Muscle layer of duodenum (tissue), 2 donors: ENCODE data around the gene RXRA.

Source experiments
- H3K27ac ChIP-seq: one replicate; pipeline ENCODE4 v1.7.0; 2013; ENCODE audit warnings: mild to moderate bottlenecking, low read length
- H3K27me3 ChIP-seq: one replicate; pipeline ENCODE4 v1.7.0; 2013; ENCODE audit warnings: low read depth, mild to moderate bottlenecking, control low read depth, low read length
- H3K36me3 ChIP-seq, 2 donors: one replicate each; pipeline ENCODE4 v1.7.0; 2013; ENCODE audit warnings: low read length in 2 of 2, control low read depth in 1 of 2, mild to moderate bottlenecking in 1 of 2; ENCODE audit not compliant: insufficient read depth in 2 of 2, control insufficient read depth in 1 of 2
- H3K4me1 ChIP-seq, 2 donors: one replicate each; pipeline ENCODE4 v1.7.0; 2013; ENCODE audit warnings: low read length in 2 of 2, mild to moderate bottlenecking in 2 of 2, control low read depth in 1 of 2, moderate library complexity in 1 of 2; ENCODE audit not compliant: insufficient read depth in 2 of 2, control insufficient read depth in 1 of 2
- H3K4me3 ChIP-seq, 2 donors: one replicate each; pipeline ENCODE4 v1.7.0; 2013; ENCODE audit warnings: low read length in 2 of 2, low read depth in 1 of 2, mild to moderate bottlenecking in 1 of 2
- H3K9me3 ChIP-seq, 2 donors: one replicate each; pipeline ENCODE4 v1.7.0; 2013; ENCODE audit warnings: low read length in 2 of 2, control low read depth in 1 of 2, mild to moderate bottlenecking in 1 of 2; ENCODE audit not compliant: control insufficient read depth in 1 of 2
- donor health status: healthy.

RXRA gene

GRCh38 chr9:134384811-134385479, 58.7 kb downstream of the RXRA start:
- no peak overlapping the region for H3K27ac ChIP-seq
- H3K4me3 ChIP-seq: no peak overlapping the region

DNA sequence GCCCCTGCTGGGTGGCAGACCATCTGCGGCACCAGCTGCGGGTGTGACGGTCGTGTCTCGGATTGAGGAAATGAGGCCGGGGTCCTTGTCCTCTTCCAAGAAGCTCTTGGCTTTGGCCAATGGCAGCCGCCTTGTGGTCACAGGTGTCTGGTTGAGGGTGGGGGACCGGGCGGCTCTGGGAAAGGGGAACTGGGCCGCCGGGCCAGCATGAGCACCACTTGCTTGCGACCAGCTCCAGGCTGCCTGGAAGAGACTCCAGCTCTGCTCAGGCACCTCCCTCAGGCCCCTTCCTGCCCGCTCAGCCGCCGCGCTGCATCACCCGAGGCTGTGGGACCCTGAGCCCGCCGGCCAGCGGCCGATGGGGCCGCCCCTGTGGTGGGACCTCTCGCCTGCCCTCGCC, 59.7 kb downstream of the RXRA start:
- Histone ChIP-seq H3K9me3 (no peaks in the 10 kb centered on the region), H3K27me3 (no peaks in the 10 kb centered on the region), H3K27ac (no peak overlapping the region)

More at GRCh38 chr9:134384811-134385479, 58.7 kb downstream of the RXRA start:
- Histone ChIP-seq H3K4me1 (peaks cover 7 to 88% of the 10 kb centered on the region in 2 donors), H3K36me3 (no peaks in the 10 kb centered on the region), H3K27me3 (no peaks in the 10 kb centered on the region), H3K9me3 (no peaks in the 10 kb centered on the region)

DNA sequence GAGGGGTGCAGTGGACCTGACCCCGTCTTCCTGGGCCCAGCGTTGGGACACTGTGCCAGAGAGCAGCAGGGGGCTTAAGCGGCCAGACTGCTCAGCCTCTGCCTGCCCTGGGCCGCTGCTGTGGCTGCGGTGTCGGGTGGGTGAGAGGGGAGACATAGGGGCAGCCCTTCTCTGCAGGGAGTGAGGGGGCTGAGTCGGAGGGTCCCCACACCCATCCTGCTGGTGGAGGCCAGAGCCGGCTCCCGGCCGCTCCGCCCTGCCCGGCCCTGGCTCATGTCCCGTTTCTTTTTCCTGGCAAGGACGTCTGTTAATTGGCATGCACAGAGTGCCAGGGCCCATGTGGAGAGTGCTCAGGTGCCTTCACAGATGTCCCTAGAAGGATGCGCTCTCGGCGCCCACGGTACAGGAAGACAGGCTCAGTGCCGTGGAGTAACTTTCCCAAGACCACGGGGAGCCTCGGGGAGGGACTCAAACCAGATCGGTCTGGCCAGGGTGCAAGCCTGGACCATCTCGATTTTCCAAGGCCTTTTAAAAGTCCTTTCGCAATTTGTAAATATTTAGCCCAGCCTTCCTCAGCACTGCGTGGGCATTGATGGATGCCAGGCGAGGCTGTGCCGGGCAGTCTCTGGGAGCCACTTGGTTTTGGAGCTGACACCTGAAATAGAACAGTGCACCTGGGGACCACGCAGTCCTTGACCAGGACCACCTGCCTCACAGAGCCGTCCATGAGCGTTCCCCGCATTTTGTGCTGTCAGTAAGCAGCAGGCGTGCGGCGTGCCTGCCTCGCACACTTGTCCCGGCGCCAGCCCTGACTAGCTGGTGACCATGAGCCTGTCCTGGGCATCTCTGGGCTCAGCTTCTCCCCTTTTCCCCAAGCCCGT, 60.9 kb downstream of the RXRA start:
- H3K36me3 ChIP-seq: no peaks in the 10 kb centered on the region
- no peaks in the 10 kb centered on the region for H3K27me3 ChIP-seq
- no peak overlapping the region for H3K4me3 ChIP-seq
- peak overlapping the region; percentile 60 for H3K27ac ChIP-seq
- H3K9me3 ChIP-seq: no peaks in the 10 kb centered on the region
- peaks cover 7 to 84% of the 10 kb centered on the region in 2 donors for H3K4me1 ChIP-seq

More for the DNA sequence above, 59.7 kb downstream of the RXRA start:
- H3K4me1 ChIP-seq: peaks cover 7 to 88% of the 10 kb centered on the region in 2 donors
- H3K4me3 ChIP-seq: no peak overlapping the region
- H3K36me3 ChIP-seq: no peaks in the 10 kb centered on the region

DNA sequence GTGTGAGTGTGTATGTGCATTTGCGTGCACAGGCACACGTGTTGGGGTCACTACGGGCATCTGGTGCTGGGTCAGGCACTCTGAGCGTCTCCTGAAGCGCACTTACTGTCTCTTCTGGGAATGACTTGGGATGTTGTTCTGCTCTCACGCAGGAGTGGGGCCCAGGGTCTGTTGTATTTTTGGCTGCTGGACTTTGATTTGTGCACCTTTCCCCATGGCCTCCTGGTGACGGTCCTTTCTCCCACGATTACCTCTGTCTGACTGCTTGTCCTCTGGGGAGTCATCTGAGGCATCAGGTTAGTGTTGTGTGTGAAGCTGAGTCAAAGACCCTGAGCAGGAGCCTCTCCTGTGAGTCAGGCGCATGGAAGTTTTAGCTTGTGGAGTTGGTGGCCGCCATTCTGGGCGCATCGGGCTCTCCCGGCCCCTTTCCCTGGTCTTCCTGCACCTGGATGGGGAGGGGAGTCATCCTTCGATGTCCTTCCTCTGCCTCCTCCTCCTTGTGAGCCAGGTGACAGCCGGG, 62.1 kb downstream of the RXRA start:
- Histone ChIP-seq H3K9me3 (no peaks in the 10 kb centered on the region), H3K27ac (no peak overlapping the region), H3K4me1 (peaks cover 4 to 72% of the 10 kb centered on the region in 2 donors), H3K27me3 (no peaks in the 10 kb centered on the region), H3K4me3 (no peak overlapping the region), H3K36me3 (no peaks in the 10 kb centered on the region)

- Histone ChIP-seq H3K9me3 (no peaks in the 10 kb centered on the region), H3K36me3 (no peaks in the 10 kb centered on the region), H3K27ac (no peak overlapping the region), H3K27me3 (no peaks in the 10 kb centered on the region), H3K4me1 (peaks cover 4 to 66% of the 10 kb centered on the region in 2 donors), H3K4me3 (no peak overlapping the region)
Measured at GRCh38 chr9:134388976-134389375, 62.7 kb downstream of the RXRA start.

DNA sequence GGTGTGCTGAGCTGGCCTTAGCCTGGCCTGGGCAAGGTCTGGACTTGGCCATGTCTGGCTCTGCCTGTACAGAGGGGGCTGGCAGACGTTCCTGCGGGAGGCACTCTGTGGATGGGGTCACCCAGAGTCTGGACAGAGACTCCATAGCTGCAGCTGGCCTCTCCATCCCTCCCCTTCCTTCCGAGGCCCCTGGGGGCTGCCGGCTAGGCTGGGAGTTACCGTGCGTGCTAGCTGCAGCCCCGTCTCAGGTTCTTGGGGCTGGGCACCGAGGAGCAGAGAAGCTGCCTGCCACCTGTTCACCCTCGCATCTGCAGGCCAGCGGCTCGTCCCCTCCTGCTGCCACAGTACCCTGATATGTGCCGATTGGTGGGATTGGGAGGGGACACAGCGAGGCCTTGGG, 63.4 kb downstream of the RXRA start:
- H3K27me3 ChIP-seq: no peaks in the 10 kb centered on the region
- no peak overlapping the region for H3K27ac ChIP-seq

DNA sequence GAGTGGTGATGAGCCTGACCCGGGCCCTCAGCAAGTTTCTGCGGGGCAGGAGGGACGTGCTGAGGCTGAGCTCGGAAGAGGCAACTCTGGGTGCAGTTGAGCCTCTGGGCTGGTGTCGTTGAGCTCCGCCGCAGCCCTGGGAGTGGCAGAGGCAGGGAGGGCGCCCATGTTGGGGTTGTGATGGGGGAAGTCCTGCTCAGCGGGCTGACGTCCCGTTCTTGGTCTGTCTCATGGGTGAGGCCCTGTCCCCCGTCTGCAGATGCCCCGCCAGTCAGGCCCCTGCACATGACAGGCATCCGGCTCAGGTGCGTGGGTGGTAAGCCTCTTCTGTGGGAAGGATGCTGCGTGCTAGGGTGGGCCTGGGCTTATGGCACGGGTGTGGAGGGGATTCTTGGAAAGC, 64.3 kb downstream of the RXRA start:
- Histone ChIP-seq H3K27me3 (no peaks in the 10 kb centered on the region), H3K4me3 (no peak overlapping the region), H3K36me3 (no peaks in the 10 kb centered on the region), H3K9me3 (no peaks in the 10 kb centered on the region), H3K4me1 (peaks cover 4 to 65% of the 10 kb centered on the region in 2 donors), H3K27ac (no peak overlapping the region)

More for the DNA sequence above, 63.4 kb downstream of the RXRA start:
- peaks cover 4 to 65% of the 10 kb centered on the region in 2 donors for H3K4me1 ChIP-seq
- H3K36me3 ChIP-seq: no peaks in the 10 kb centered on the region
- no peaks in the 10 kb centered on the region for H3K9me3 ChIP-seq
- no peak overlapping the region for H3K4me3 ChIP-seq

GRCh38 chr9:134390947-134391318, 64.7 kb downstream of the RXRA start:
- Histone ChIP-seq H3K27me3 (no peaks in the 10 kb centered on the region), H3K4me1 (peaks cover 4 to 65% of the 10 kb centered on the region in 2 donors), H3K27ac (no peak overlapping the region), H3K36me3 (no peaks in the 10 kb centered on the region), H3K4me3 (no peak overlapping the region), H3K9me3 (no peaks in the 10 kb centered on the region)

DNA sequence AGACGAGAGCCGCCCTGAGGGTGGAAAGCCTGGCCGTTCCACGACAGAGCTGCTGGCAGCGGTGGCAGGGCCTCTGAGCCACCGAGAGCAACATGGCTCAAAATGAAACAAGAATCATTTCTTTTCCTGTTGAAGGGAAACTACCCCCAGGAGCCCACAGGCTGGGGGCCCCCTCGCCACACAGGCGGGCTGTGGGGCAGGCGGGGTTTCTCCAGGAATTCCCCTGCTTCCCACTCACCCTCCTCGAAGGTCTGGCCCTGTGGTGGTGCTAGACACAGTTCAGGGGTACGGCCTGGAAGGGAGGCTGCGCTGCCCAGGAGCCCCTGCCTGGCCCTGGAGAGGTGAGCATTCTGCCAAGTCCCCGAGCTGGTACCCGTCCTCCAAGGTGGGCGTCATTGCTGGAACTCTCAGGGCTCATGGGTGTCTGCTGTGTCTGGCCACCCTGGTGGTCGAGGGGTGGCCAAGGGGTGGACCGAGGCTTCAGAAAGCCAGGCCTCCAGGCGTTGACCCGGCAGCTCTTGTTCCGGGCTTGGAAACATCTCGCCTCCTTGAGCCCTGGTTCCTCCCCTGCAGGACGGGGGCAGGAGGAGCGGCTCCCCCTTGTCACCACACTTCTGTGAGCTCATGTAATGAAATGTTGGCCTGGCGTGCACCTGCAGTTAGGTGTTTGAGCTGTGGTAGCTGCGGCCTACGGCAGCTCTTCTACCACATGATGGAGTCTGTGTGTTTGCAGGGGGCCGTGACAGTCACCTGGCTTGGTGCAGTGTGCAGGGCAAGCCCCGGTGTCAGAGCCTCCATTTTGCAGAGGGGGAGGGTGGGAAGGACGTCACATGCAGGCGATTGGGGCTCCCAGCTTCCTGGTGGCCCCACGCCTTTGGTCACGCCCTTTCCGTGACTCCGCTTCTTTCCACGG, 65.3 kb downstream of the RXRA start:
- no peak overlapping the region for H3K4me3 ChIP-seq
- H3K27me3 ChIP-seq: no peaks in the 10 kb centered on the region
- no peak overlapping the region for H3K27ac ChIP-seq
- H3K36me3 ChIP-seq: no peaks in the 10 kb centered on the region
- peaks cover 4 to 64% of the 10 kb centered on the region in 2 donors for H3K4me1 ChIP-seq
- no peaks in the 10 kb centered on the region for H3K9me3 ChIP-seq

- peaks cover under 1 to 51% of the 10 kb centered on the region in 2 donors for H3K4me1 ChIP-seq
Measured at GRCh38 chr9:134392900-134393299, 66.6 kb downstream of the RXRA start.

More at GRCh38 chr9:134392900-134393299, 66.6 kb downstream of the RXRA start:
- no peaks in the 10 kb centered on the region for H3K36me3 ChIP-seq
- H3K4me3 ChIP-seq: no peak overlapping the region
- no peaks in the 10 kb centered on the region for H3K27me3 ChIP-seq
- H3K9me3 ChIP-seq: no peaks in the 10 kb centered on the region
- no peak overlapping the region for H3K27ac ChIP-seq
